Fibroblast of the conjunctiva (primary cell): ENCODE data around the gene PDE6C.

Source experiments
- DNase-seq: peaks from one replicate; pipeline ENCODE4 v3.0.0-alpha.2; 2010; ENCODE audit warnings: low read depth

PDE6C gene

GRCh38 chr10:93612311-93612710 is at the start of gene PDE6C:
TSS of gene PDE6C (plus strand) at chr10:93612537. CDS start at chr10:93612726, 189 bp downstream.
- no peak for DNase-seq

DNA sequence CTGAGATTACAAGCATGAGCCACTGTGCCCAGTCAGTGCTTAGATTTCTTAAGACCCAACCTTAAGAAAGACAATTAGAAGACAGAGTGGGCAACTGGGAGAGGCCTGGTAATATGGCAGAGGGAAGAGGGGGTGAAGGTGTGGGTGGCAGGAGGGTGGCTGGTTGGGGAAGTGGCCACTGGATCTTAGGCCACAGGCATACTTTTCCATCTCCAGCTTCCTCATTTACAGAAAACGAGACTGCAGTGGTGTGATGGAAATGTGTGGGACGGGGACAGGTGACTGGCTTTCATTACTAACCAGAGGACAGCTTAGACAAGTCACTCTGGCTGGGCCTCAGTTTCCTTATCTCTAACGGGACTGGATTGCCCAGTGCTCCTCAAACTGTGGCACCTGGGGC is 46.9 kb upstream of the PDE6C start:
- no peak for DNase-seq

DNA sequence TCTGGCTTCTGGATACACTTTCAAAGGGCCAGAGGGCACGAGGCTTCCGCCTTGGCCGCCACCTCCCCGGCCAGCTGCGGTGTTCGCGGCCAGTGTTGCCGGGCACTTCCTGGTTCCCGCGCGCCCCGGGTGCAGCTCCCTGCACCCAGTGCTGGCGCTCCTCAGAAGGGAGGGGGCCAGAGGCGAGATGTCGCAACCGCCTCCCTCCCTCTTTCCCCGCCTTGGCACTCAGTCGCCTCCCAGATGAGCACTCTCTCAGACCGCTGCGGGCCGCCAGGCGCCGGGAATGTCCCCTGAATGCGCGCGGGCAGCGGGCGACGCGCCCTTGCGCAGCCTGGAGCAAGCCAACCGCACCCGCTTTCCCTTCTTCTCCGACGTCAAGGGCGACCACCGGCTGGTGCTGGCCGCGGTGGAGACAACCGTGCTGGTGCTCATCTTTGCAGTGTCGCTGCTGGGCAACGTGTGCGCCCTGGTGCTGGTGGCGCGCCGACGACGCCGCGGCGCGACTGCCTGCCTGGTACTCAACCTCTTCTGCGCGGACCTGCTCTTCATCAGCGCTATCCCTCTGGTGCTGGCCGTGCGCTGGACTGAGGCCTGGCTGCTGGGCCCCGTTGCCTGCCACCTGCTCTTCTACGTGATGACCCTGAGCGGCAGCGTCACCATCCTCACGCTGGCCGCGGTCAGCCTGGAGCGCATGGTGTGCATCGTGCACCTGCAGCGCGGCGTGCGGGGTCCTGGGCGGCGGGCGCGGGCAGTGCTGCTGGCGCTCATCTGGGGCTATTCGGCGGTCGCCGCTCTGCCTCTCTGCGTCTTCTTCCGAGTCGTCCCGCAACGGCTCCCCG is 45.7 kb upstream of the PDE6C start, which contains the start of gene FFAR4:
FFAR4 (plus strand) TSS at position 231 of the 842 bp plus-strand sequence; CDS start at position 287, 56 bp downstream.
- no peak for DNase-seq

- DNase-seq, result no peak
Measured at GRCh38 chr10:93567277-93568104, 44.8 kb upstream of the PDE6C start.

DNA sequence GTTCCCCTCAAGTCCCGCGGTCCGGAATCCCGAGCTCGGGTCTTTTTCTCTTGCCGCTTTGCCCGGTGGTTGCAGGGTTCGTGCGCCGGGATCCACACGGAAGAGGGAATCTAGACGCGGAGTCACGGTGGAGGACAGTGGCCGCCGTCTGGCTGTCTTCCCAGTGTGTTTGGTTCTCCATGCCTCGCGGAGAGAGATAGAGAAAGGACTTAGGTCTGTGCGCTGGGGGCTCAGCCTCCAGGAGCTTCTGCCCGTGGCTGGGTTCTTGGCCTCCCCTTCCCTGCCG is 44.3 kb upstream of the PDE6C start:
- DNase-seq, result no peak

- DNase-seq, result no peak
Measured at GRCh38 chr10:93570383-93570782, 42.0 kb upstream of the PDE6C start.

- DNase-seq, result no peak
Measured at GRCh38 chr10:93572606-93573005, 39.7 kb upstream of the PDE6C start.

GRCh38 chr10:93573051-93573909 is 39.1 kb upstream of the PDE6C start:
- DNase-seq, result no peak

DNA sequence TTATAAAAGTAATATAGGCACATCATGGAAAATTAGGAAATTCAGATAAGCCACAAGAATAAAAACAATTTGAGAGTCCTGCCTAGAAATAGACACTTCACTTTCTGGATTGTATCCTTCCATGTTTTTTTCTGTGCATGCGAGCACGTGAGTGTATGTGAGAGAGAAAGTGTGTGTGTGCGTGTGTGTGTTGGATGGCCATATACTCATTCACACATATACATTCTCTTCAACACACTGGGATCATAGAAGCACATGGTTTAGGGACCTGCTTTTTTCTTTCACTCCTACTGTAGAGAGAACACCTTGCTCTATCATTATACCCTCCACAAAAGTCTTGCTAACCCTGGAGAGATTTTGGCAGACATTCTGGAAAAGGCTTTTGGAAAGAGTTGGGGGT is 38.4 kb upstream of the PDE6C start:
- no peak for DNase-seq

DNA sequence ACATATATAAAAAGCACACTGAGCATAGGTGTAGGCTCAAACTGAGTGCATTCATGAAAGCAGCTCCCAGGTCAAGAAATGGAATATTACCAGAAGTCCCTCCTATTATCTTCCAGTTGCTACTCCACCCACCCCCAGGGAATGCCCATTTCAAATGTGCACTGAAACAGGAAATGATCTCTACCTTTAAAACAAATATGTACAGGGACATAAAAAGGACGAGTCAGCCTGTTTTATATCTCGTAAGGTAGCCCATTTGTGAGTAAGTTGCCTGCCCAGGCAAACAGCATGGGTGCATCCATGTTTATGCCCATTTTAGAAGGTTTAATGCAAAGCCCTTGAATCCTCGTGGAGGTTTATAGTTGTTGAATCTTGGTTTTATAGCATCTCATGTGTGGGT is 35.4 kb upstream of the PDE6C start:
- no peak for DNase-seq

DNA sequence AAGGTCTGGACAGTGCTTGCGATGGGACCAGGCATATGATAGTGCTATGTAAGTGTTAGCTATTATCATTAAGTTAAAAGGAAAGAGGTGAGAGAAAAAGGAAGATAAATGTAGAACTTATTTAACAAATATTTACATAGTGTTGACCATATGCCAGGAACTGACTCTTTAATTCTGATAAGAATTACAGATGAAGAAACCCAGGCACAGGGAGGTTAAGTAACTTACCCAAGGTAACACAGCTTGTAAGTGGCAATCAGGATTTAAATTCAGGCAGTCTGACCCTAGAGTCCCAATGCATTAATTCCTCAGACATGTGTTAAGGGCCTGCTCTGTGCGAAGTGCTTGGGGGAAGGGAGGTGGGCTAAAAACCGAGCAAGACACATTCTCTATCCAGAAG is 34.8 kb upstream of the PDE6C start:
- no peak for DNase-seq

DNA sequence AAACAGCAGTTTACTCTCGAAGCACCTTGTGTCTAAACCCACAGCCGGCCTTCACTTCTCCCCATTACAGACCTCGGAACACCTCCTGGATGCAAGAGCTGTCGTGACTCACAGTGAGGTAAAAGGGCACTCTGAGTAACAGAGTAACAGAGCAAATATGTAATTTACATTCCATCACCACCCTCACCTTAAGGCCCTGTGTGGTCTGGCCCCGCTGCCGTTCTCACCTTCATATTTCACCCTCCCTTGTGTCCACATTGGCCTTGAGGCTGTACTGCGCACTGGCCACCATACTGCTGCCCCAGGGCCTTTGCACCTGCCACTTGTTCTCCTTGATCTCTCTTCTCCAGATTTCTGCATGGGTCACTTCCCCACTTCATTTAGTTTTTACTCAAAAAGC is 33.2 kb upstream of the PDE6C start:
- DNase-seq, result no peak

- no peak for DNase-seq
Measured at GRCh38 chr10:93579985-93580711, 32.2 kb upstream of the PDE6C start.

- no peak for DNase-seq
Measured at GRCh38 chr10:93580828-93581227, 31.5 kb upstream of the PDE6C start.

DNA sequence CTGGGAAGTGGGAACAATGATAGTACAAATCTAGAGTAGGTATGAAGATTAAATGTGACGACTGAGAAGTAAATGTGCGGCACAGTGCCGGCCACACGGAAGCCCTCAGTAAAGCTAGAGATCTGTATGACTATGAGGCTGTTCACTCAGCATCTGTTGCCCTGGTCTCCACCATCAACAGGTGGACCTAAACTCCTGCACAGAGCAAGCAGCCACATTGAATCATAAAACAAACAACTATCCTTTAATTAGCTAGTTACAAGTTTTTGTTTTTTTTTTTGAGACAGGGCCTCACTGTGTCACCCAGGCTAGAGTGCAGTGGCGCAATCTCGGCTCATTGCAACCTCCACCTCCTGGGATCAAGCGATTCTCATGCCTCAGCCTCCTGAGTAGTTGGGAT is 27.9 kb upstream of the PDE6C start:
- no peak for DNase-seq

GRCh38 chr10:93589648-93590562 is 22.4 kb upstream of the PDE6C start:
- no peak for DNase-seq

- no peak for DNase-seq
Measured at GRCh38 chr10:93590638-93591037, 21.7 kb upstream of the PDE6C start.

DNA sequence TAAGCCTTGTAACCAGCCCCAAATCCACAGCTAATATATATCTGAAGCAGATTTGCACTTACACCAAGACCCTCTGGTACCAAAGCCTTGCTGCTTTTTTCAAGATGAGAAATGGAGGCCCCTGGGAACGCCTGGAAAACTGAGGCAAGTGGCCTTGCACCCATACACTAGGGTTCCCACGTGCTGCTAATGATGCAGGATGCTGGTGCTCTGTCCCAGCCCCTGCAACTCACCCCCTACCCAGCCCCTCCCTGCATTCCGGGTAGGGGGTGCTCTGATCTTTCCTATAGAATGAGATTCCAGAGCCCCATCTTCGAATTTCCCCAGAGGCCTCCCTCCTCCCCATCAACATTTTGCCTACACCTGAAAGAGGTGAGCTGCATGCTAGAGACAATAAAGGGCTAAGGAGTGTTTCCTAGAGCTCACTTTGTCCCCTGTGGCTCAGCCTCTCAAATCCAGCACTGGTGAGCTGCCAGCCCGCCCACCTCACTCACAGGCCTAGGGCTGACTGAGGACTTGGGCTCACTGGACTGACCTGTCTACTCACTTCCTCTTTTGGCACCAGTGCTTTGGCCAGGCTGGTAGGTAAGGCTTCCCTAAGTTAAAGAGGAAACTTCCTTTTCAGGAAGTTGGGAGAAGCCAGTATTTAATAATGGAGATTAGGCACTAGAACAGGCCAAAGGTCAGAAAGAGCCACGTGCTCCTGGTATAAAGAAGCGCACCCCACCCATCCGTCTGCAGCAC is 21.1 kb upstream of the PDE6C start:
- no peak for DNase-seq

DNA sequence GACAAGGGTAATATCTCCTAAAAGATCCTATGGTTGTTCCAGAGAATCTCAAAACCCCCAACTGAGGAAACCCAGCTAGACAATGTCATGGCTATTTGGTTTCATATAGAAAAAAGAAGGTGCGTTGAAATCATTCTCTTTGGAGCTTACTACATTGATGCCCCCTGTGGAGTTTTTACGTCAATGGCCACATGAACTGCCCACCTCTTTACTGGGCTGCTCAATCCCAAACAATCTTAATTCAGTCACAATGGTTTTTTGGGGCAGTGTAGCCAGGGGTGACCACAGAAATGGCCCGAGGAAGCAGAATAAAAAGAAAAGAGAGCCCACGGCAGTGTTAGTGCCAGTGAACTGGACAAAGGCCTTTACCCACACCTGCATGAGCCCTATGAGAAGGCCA is 19.1 kb upstream of the PDE6C start:
- DNase-seq, result no peak

DNA sequence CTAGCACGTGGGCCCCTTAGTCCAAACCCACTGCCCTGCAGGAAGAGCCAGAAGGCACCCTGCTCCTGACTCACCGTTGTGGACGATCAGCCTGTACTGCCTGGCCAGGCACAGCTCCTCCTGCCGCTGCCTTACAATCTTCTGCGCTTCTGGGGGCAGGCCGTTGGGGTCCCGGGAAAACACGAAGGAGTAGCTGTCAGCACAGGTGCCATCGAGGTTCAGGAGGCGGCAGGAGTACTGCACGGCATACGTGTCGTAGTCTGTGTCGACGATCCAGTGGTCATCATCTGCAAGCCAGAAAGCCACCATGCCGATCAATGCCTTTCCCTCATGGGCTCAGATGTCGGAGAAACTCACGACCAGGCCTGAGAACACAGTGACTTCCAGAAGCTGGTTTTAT is 18.6 kb upstream of the PDE6C start:
- no peak for DNase-seq
